ENCODE data around the gene ZFP62. TPM values are rescaled to one million over a fixed set of nuclear protein-coding genes. Genes with fewer than 3 reads are reported as not detected.

ZFP62 gene
- total RNA-seq: 12.5 and 27.3 TPM in 2 replicates

DNA sequence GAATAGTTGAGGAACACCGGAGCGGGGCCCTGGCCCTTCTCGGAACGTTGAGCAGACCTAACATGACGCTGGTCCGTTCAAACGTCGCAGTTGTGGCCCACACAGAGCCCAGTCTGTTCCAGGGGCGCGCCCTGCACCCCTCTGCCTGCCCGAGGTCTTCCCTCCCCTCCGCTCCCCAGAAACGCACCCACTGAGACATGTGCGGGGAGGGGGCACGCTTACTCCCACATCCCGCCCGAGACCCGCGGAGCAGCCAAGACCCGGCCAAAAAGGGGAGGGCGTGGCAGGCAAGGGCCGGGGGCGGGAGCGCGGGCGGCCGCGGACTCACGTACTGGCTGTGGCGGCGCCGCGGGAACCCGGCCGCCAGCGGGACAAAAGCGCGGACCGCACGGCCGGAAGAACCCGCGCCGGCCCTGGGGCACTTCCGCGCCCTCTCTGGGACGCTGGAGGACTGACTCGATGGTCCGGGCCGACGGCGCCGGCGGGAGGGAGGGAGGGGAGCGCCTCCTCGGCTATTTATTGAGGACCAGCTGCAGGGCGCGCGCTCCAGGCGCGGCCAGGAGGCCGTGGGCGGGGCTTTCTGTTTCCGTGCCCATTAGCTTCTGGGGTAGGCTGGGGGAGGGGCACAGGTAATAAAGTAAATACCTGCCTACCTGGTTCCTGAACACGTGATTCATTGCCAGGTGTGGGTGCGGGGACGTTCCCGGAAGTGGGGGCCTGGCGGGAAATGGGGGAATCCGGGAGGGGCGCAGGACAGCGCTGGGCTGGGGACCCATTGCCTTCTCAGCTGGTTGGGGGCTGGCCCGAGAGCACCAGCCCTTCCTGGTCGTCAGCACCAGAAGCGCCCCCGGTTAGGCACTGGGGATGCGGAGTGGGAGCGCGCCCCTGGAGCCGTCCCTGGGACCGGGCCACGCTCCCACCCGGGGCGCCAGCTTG is at the start of gene ZFP62:
Gene ZFP62 (minus strand): TSS at position 390 of the 936 bp plus-strand sequence. CDS start 57 bp downstream, at position 333.

DNA sequence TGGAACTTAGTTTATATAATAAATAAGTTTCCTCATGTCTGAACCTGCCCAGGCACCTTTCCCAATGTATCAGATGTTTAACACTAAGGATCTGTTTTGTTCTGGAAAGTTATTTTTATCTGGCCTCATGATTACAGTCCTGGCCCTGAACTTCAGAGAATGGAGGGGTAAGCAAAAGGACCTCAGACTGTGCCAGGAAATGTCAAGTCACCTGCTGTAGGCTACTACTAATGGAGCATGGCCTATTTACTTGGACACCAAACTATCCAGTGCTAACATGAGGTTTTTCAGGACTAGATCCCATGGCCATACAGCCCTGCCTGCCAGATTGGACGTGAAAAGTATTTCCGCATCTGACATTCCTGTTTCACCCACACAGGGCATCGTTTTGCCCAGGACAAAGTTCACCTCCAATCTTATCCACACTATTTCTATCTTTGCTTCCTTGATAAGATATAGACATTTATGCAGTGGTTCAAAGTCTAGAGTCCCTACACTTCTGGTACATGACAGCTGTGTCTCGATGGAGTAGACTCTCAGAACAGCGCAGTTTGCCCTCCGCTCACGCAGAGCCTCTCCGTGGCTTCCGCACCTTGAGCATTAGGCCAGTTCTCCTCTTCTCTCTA is 37.7 kb upstream of the ZFP62 start, which contains the start of gene BTNL8:
Gene BTNL8 (plus strand): TSS at position 539 of the 626 bp plus-strand sequence. CDS start 152 bp downstream, outside the sequence.

DNA sequence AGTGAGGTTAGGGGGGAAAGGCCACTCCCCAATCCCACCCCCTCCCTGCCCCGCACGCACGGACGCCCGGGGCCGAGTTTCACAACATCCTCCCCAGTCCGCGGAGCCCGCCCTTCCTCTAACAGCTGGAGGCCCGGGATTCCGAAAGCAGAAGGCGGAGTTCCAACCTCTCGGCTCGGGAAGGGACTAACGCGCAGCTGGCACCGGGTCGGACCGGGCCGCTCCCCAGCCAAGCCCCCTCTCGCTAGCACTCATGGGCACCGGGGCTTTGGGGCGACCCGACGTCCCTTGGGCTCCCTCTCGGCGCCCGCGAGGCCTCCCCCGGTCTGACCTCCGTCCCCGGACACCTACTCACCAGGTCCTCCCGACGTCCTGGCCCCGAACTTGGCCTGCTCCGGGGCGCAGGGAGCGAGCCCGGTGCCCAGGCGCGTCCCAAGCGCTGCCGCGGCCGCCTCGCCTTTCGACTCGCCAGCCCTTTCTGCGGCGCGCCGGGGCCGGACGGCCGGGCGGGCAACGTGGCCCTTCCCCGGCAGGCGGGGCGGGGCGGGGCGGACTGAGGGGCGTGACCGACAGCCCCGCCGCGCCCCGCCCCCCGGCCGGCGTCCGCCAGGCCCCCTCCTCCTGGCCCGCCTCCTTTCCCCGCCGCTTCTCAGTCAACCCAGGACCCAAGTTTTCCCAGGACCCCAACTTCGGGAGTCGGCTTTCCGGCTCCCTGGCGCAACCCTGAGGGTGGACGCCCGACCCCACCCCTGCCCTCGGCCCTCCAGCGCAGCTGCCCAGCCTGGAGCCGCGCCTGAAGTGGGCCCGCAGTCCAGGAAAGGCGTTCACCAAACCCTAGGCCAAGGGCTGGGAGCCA is 58.5 kb downstream of the ZFP62 start, which contains the start of gene MGAT1:
Gene MGAT1 (minus strand): TSS at position 482 of the 856 bp plus-strand sequence. CDS start 9,835 bp downstream, outside the sequence.

Other genes with a start within 250 kb of the ZFP62 start
- gene FLT4, start 211.7 kb downstream of the ZFP62 start, total RNA-seq: 78.0 and 431 TPM in 2 replicates
- not detected in 2 replicates for gene OR2Y1, start 121.2 kb downstream of the ZFP62 start, total RNA-seq
- 61.7 and 116 TPM in 2 replicates for gene MGAT1, start 58.5 kb downstream of the ZFP62 start, total RNA-seq
- not detected in 2 replicates for gene BTNL8, start 37.9 kb upstream of the ZFP62 start, total RNA-seq
- gene BTNL3, start 127.6 kb upstream of the ZFP62 start, total RNA-seq: not detected in 2 replicates
- 0.13 and 0.81 TPM in 2 replicates for gene BTNL9, start 179.0 kb upstream of the ZFP62 start, total RNA-seq

All from bladder microvascular endothelial cell (primary cell).